Mucosa of rectum (tissue), 2 donors: ENCODE measurements around the gene ALX3.

Source experiments
- H3K27ac ChIP-seq, 2 donors: one replicate each; pipeline ENCODE4 v1.7.0; 2013; ENCODE audit warnings: inconsistent platforms in 2 of 2, low read depth in 2 of 2, low read length in 2 of 2
- H3K27me3 ChIP-seq, 2 donors: one replicate each; pipeline ENCODE4 v1.7.0; 2013; ENCODE audit warnings: low read length in 2 of 2; ENCODE audit not compliant: control insufficient read depth in 2 of 2, insufficient read depth in 2 of 2
- H3K36me3 ChIP-seq, 2 donors: one replicate each; pipeline ENCODE4 v1.7.0; 2013; ENCODE audit warnings: low read length in 2 of 2; ENCODE audit not compliant: control insufficient read depth in 2 of 2, insufficient read depth in 2 of 2
- H3K4me1 ChIP-seq, 2 donors: one replicate each; pipeline ENCODE4 v1.7.0; 2013; ENCODE audit warnings: low read length in 2 of 2, mild to moderate bottlenecking in 1 of 2; ENCODE audit not compliant: control insufficient read depth in 2 of 2, insufficient read depth in 2 of 2
- H3K4me3 ChIP-seq, 2 donors: one replicate each; pipeline ENCODE4 v1.7.0; 2013; ENCODE audit warnings: low read length in 2 of 2
- H3K9ac ChIP-seq, 2 donors: one replicate each; pipeline ENCODE4 v1.7.0; 2013; ENCODE audit warnings: low read length in 2 of 2, low read depth in 1 of 2, mild to moderate bottlenecking in 1 of 2
- H3K9me3 ChIP-seq, 2 donors: one replicate each; pipeline ENCODE4 v1.7.0; 2013; ENCODE audit warnings: low read length in 2 of 2; ENCODE audit not compliant: control insufficient read depth in 2 of 2
- donor health status: healthy.
- donor health status: Normal muscosa, but diverticular disease.

ALX3 gene

GRCh38 chr1:110070671-110071242 lies at the start of gene ALX3:
ALX3 (minus strand) TSS chr1:110070672; CDS start chr1:110070612, 60 bp downstream.
- H3K4me3 ChIP-seq = no peak within 1 kb of the TSS
- no peak within 1 kb of the TSS for H3K27ac ChIP-seq
- peaks cover 5 to 6% of the 10 kb centered on the region in 2 donors for H3K4me1 ChIP-seq
- H3K27me3 ChIP-seq = peaks cover 65 to 66% of the 10 kb centered on the region in 2 donors
- H3K36me3 ChIP-seq = no peaks in the 10 kb centered on the region
- H3K9ac ChIP-seq = no peak within 1 kb of the TSS
- H3K9me3 ChIP-seq = no peaks in the 10 kb centered on the region

- H3K4me1 ChIP-seq = no peaks in the 10 kb centered on the region
- peaks cover 3 to 6% of the 10 kb centered on the region in 2 donors for H3K27me3 ChIP-seq
- no peaks in the 10 kb centered on the region for H3K36me3 ChIP-seq
- no peaks in the 10 kb centered on the region for H3K9me3 ChIP-seq
- no peak overlapping the region for H3K4me3 ChIP-seq
- no peak overlapping the region for H3K9ac ChIP-seq
- H3K27ac ChIP-seq = no peak overlapping the region
These were observed 49.4 kb upstream of the ALX3 start for GRCh38 chr1:110119843-110120242.

DNA sequence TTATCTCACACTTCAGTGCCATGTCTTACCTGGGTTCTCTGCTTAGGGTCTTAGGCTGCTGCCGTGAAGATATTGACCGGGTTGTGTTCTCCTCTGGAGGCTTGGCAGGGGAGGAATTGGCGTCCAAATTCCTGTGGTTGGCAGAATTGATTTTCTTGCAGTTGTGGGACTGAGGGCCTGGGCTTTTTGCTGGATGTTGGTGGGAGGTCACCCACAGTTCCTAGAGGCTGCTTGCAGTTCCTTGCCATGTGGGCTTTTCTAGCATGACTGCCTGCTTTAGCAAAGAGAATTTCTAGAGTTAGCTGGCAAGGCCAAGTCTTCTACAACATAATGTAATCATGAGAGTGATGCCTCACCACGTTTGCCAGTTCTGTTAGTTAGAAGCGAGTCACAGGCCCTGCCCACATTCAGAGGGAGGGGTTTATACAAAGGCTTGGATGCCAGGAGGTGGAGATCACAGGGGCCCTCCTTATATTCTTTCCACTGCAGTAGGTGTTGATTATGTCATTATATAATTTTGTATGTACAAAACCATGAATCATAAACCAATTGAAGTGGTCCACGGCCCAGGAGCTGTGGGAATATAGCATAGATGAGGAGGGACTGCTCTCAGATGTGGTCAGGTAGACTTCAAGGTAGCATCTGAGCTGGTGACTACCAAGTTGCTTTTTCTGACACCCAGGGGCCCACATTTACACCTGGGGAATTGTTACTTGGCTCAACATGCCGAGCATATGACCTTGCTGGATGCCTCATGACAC lies 48.3 kb upstream of the ALX3 start:
- no peaks in the 10 kb centered on the region for H3K4me1 ChIP-seq
- H3K27me3 ChIP-seq = peaks cover 3 to 10% of the 10 kb centered on the region in 2 donors
- no peak overlapping the region for H3K9ac ChIP-seq
- H3K27ac ChIP-seq = no peak overlapping the region
- no peaks in the 10 kb centered on the region for H3K9me3 ChIP-seq
- H3K36me3 ChIP-seq = no peaks in the 10 kb centered on the region
- H3K4me3 ChIP-seq = no peak overlapping the region

- Histone ChIP-seq H3K9me3 (no peaks in the 10 kb centered on the region), H3K27me3 (peaks cover 14% of the 10 kb centered on the region in 2 donors), H3K9ac (no peak overlapping the region), H3K4me1 (no peaks in the 10 kb centered on the region), H3K4me3 (no peak overlapping the region), H3K36me3 (no peaks in the 10 kb centered on the region), H3K27ac (no peak overlapping the region)
These were observed 44.3 kb upstream of the ALX3 start for GRCh38 chr1:110114784-110115183.

- Histone ChIP-seq H3K9ac (no peak overlapping the region), H3K4me3 (no peak overlapping the region), H3K4me1 (no peaks in the 10 kb centered on the region)
These were observed 43.7 kb upstream of the ALX3 start for GRCh38 chr1:110114173-110114572.

GRCh38 chr1:110113551-110113950 lies 43.1 kb upstream of the ALX3 start:
- Histone ChIP-seq H3K36me3 (no peaks in the 10 kb centered on the region), H3K9me3 (no peaks in the 10 kb centered on the region), H3K4me3 (no peak overlapping the region), H3K27ac (no peak overlapping the region), H3K27me3 (peaks cover 14% of the 10 kb centered on the region in 2 donors), H3K9ac (no peak overlapping the region), H3K4me1 (no peaks in the 10 kb centered on the region)

More at GRCh38 chr1:110114173-110114572, 43.7 kb upstream of the ALX3 start:
- Histone ChIP-seq H3K27me3 (peaks cover 14% of the 10 kb centered on the region in 2 donors), H3K36me3 (no peaks in the 10 kb centered on the region), H3K9me3 (no peaks in the 10 kb centered on the region), H3K27ac (no peak overlapping the region)

DNA sequence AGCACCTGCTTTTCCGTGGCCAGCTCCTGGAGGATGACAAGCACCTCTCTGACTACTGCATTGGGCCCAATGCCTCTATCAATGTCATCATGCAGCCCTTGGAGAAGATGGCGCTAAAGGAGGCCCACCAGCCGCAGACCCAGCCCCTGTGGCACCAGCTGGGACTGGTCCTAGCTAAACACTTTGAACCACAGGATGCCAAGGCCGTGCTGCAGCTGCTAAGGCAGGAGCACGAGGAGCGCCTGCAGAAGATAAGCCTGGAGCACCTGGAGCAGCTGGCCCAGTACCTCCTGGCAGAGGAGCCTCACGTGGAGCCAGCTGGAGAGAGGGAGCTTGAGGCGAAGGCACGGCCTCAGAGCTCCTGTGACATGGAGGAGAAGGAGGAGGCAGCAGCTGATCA lies 42.2 kb upstream of the ALX3 start:
- Histone ChIP-seq H3K27ac (no peak overlapping the region), H3K9me3 (no peaks in the 10 kb centered on the region)

GRCh38 chr1:110112143-110112542 lies 41.7 kb upstream of the ALX3 start, which contains the start of gene UBL4B:
UBL4B (plus strand) TSS chr1:110112443; CDS start chr1:110112535, 92 bp downstream.
- Histone ChIP-seq H3K27me3 (peaks cover 14% of the 10 kb centered on the region in 2 donors), H3K36me3 (no peaks in the 10 kb centered on the region), H3K9ac (no peak within 1 kb of the TSS), H3K27ac (no peak within 1 kb of the TSS), H3K9me3 (no peaks in the 10 kb centered on the region), H3K4me3 (no peak within 1 kb of the TSS), H3K4me1 (no peaks in the 10 kb centered on the region)

More for the DNA sequence above, 42.2 kb upstream of the ALX3 start:
- Histone ChIP-seq H3K27me3 (peaks cover 14% of the 10 kb centered on the region in 2 donors), H3K9ac (no peak overlapping the region), H3K36me3 (no peaks in the 10 kb centered on the region), H3K4me1 (no peaks in the 10 kb centered on the region), H3K4me3 (no peak overlapping the region)

- no peaks in the 10 kb centered on the region for H3K4me1 ChIP-seq
- H3K4me3 ChIP-seq = no peak overlapping the region
- peaks cover 14% of the 10 kb centered on the region in 2 donors for H3K27me3 ChIP-seq
- no peaks in the 10 kb centered on the region for H3K36me3 ChIP-seq
- no peak overlapping the region for H3K27ac ChIP-seq
- H3K9me3 ChIP-seq = no peaks in the 10 kb centered on the region
- no peak overlapping the region for H3K9ac ChIP-seq
These were observed 40.6 kb upstream of the ALX3 start for GRCh38 chr1:110111081-110111480.

DNA sequence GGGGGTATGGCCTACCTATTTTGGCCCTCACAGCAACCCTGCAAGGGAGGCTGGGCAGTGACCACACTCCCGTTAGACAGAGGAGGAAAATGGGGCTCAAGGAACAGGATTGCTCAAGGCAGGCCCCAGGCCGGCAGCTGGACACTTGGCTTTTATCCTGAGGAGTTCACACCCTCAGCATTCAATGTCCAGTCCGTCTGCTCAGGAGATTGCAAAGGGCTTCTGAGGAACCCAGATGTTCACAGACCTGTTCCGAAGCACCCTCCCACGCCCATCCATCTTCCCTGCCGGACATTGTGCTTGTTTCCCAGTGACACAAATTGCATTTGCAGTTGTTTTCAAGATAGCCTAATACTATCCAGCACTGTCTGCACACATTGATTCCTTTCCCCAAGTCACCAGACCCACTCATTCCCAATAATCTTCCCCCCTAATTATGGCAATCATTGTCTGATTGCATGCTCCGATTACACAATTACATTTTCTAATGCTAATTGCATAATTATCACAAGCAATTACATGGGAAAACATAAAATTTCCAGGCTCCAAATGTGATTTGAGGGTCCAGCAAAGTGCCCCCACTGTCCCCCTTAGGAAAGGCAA lies 37.5 kb upstream of the ALX3 start:
- Histone ChIP-seq H3K4me1 (no peaks in the 10 kb centered on the region), H3K27ac (no peak overlapping the region), H3K4me3 (no peak overlapping the region), H3K36me3 (no peaks in the 10 kb centered on the region), H3K9ac (no peak overlapping the region), H3K27me3 (peaks cover 4 to 7% of the 10 kb centered on the region in 2 donors), H3K9me3 (no peaks in the 10 kb centered on the region)
